Activated T-cell treated with anti-CD3 and anti-CD28 coated beads for 24 hours (primary cell): ENCODE data around the gene TMED9.
"Not testable (repeated sequence)": the region's sequence is repeated elsewhere in the genome, so short reads cannot be mapped to it uniquely, and the experiment has no call there.

Experiments used
- DNase-seq: peaks from one replicate; pipeline ENCODE4 v3.0.0-alpha.2; 2020; ENCODE audit warnings: low read depth

TMED9 gene

GRCh38 chr5:177606071-177607051, 14.4 kb downstream of the TMED9 start:
- DNase-seq: no peak

- DNase-seq: no peak
Observed at GRCh38 chr5:177607115-177607451, 15.1 kb downstream of the TMED9 start.

GRCh38 chr5:177607452-177608192, 15.6 kb downstream of the TMED9 start:
- peak; percentile 58 for DNase-seq

- no peak for DNase-seq
Observed at GRCh38 chr5:177608243-177609075, 16.5 kb downstream of the TMED9 start.

GRCh38 chr5:177609076-177610059, 17.4 kb downstream of the TMED9 start:
- no peak for DNase-seq

- DNase-seq: no peak
Observed at GRCh38 chr5:177610131-177610769, 18.2 kb downstream of the TMED9 start.

GRCh38 chr5:177610770-177611445, 18.9 kb downstream of the TMED9 start:
- DNase-seq: no peak

- DNase-seq: no peak
Observed at GRCh38 chr5:177611446-177612214, 19.6 kb downstream of the TMED9 start.

GRCh38 chr5:177612215-177612673, 20.2 kb downstream of the TMED9 start:
- no peak for DNase-seq

- DNase-seq: no peak
Observed at GRCh38 chr5:177620560-177620959, 28.6 kb downstream of the TMED9 start.

- not testable (repeated sequence) for DNase-seq
Observed at GRCh38 chr5:177624172-177624571, 32.2 kb downstream of the TMED9 start.

GRCh38 chr5:177630186-177630585, 38.2 kb downstream of the TMED9 start:
- DNase-seq: not testable (repeated sequence)

GRCh38 chr5:177634912-177635311, 42.9 kb downstream of the TMED9 start:
- not testable (repeated sequence) for DNase-seq

- DNase-seq: not testable (repeated sequence)
Observed at GRCh38 chr5:177645462-177645861, 53.5 kb downstream of the TMED9 start.
